Hematopoietic multipotent progenitor cell treated with erythropoietin and hydrocortisone succinate and interleukin-3 and kit ligand, for 6 days (in vitro differentiated cells): ENCODE measurements around the gene MRPL52.
"Not testable (repeated sequence)": the region's sequence is repeated elsewhere in the genome, so short reads cannot be mapped to it uniquely, and the experiment has no call there.

Experiments
- DNase-seq: peaks from one replicate; pipeline ENCODE4 v3.0.0-alpha.2; 2015

The MRPL52 gene

GRCh38 chr14:22812744-22813143 lies 16.9 kb upstream of the MRPL52 start:
- DNase-seq = no peak

- no peak for DNase-seq
Measured at GRCh38 chr14:22813145-22813544, 16.5 kb upstream of the MRPL52 start.

- DNase-seq = no peak
Measured at GRCh38 chr14:22814373-22814772, 15.3 kb upstream of the MRPL52 start.

GRCh38 chr14:22814941-22815713 lies 14.6 kb upstream of the MRPL52 start, which contains the start of gene SLC7A7:
Gene SLC7A7 (minus strand): TSS chr14:22815435. CDS start chr14:22813398, 2,037 bp downstream.
- DNase-seq = no peak

DNA sequence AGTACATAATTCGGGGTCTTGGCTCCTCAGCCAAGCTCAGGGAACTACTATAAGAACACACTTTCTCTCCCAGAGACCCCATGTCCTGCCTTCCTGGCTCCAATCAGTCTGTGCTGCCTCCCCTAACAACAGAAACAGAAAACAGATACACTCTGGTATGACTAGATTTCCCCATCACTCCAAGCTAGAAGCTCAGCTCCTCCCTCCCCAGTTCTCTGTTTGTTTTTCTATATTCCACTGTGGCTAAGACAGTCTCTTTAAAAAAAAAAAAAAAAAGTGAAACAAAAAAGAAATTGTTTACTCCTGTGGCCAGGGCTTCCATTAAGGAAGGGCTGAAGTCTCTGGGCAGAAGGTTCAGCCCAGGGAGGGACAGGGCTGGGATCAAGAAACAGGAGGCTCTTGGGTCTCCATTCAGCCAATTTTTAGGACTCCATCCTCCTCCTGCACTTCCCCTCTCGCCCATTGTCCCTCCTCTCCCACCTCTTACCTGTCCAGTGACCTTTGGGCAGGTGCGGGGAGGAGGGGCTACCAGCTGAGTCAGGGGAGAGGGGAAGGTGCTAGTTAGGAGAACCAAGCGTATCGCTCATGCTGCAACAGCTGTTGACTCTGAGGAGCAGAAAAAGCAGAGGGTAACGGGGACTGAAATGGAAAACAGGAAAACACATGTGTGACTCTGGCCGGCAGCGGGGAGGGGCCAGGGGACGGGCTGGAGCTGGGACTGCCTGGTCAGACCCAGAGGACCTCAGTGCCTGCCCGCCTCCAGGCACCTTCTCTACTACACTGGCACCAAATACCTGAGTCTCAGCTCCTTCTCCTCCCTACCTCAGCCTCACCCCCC lies 10.3 kb upstream of the MRPL52 start:
- no peak for DNase-seq

DNA sequence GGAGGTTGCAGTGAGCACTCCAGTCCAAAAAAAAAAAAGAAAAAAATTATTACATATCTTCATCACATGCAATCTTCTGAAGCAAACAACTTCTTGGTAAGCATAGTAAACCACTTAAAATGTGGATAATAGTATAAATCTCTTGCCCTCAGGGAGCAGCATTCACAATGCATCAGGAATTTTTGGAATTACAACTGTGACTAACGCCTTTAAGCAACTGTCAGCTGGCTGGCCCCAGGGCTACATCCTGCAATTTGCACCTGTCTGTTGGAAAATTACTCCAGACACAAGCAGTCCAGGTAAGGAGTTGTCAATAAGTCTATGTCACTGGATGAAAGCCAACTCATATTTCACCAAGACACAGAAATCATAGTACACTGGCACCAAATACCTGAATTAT lies 9.0 kb upstream of the MRPL52 start:
- DNase-seq = no peak

GRCh38 chr14:22821193-22822015 lies 8.3 kb upstream of the MRPL52 start:
- no peak for DNase-seq

DNA sequence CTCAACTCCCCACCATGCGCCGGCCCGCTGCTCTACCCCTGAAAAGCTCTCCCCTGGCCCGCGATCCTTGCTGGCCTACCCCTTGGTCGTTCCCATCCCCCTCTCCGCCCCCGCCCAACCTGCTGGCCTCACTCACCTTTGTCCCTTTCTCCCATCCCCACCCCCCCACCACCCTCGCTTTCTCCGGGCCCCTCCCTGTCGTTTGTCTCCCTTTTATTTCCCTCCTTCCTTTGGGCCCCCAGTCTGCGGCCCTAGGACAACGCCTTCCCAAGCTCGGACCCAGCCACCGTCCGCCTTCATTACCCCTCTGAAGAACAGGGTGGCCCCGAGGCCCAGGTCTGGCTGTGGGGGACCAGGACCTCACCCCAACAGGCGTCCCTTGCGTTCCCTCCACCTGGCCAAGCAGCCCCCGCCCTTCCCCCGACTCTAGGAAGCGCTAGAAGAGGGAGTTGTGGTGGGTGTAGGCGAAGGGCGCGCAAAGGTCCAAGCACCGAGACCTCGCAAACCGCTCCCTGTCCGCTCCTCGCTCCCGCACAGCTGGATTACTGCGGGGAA lies 7.6 kb upstream of the MRPL52 start:
- DNase-seq = no peak

DNA sequence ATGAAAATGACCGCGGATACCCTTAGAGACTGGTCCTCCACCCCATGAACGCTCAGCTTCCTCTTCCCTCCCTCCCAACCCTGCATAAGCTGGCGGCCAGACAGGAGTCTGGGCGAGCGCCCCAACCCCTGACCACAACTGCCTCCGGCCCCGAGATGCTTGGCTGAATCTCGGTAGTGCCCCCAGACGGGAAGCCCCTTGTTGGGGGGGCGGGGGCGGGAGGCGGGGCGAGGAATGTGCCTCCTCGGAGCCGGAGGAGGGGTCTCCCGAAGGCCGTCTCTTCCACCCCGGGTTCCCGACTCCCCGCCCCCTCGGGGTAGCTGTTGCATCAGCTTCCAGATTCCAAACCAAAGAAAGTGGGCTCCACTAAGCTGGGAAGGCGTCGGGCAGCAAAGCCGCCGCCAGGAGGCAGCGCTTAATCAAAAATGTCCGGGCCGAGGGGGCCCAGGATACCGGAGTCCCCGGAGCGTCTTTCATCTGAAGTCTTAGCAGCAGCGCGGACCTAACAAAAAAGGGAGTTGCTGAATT lies 7.1 kb upstream of the MRPL52 start:
- peak; percentile 88 for DNase-seq

DNA sequence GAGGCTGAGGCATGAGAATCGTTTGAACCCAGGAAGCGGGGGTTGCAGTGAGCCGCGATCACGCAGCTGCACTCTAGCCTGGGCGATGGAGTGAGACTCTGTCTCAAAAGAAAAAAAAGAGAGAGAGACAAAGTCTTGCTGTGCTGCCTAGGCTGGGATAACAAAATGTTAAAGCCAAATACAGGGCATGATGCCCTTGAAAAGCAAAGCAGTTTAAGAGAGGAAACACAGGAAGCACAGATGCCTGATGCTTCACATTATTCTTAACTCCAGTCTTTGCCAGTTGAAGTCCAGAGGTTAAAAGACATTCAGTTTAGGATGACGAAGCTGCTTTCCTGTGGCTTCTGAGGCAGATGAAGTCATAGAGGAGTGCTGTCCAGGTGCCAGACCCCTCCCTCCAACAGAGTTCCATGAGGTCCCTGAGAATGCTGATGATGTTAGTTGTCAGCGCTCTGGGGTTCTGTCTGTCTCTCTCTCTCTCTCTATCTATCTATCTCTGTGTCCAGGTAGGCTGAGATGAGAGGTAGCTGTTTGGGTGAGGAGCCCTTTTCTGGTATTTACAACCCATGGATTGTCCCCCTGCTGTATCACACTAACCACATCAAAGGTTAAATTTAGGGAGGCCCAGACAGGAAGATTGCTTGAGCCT lies 4.9 kb upstream of the MRPL52 start:
- peak; percentile 65 for DNase-seq

- not testable (repeated sequence) for DNase-seq
Measured at GRCh38 chr14:22829076-22829660, 519 bp upstream of the MRPL52 start.

- peak; percentile 26 for DNase-seq
Measured at GRCh38 chr14:22830443-22831010, 840 bp downstream of the MRPL52 start.

GRCh38 chr14:22835505-22835904 lies 5.8 kb downstream of the MRPL52 start:
- no peak for DNase-seq

DNA sequence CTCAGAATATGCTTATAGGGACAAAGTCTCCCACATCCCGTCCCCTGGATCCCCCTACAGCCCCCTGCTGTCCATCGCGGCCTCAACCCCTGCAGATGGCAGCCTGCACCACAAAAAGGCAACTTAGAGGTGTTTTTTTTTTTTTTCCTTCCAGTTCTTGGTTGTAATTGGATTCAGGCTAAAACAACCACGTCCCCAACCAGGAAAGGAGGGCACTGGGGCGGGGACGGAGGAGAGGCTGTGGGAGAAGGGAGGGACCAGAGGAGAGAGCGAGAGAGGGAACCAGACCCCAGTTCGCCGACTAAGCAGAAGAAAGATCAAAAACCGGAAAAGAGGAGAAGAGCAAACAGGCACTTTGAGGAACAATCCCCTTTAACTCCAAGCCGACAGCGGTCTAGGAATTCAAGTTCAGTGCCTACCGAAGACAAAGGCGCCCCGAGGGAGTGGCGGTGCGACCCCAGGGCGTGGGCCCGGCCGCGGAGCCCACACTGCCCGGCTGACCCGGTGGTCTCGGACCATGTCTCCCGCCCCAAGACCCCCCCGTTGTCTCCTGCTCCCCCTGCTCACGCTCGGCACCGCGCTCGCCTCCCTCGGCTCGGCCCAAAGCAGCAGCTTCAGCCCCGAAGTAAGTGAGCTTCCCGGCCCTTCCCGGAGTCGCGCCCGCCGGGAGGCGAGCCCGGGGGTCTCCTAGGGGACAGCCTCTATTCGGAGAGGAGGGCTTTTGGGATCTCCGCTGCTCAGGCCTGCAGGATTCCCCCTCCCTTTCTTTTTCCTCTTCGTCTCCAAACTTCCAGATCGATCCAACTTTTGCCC lies 6.8 kb downstream of the MRPL52 start, which contains the start of gene MMP14:
TSS of gene MMP14 (plus strand) at position 285 of the 813 bp plus-strand sequence. CDS start at position 518, 233 bp downstream.
- DNase-seq = peak; percentile 43

GRCh38 chr14:22837114-22837749 lies 7.5 kb downstream of the MRPL52 start:
- DNase-seq = peak; percentile 75

- peak; percentile 20 for DNase-seq
Measured at GRCh38 chr14:22837750-22838538, 8.3 kb downstream of the MRPL52 start.

DNA sequence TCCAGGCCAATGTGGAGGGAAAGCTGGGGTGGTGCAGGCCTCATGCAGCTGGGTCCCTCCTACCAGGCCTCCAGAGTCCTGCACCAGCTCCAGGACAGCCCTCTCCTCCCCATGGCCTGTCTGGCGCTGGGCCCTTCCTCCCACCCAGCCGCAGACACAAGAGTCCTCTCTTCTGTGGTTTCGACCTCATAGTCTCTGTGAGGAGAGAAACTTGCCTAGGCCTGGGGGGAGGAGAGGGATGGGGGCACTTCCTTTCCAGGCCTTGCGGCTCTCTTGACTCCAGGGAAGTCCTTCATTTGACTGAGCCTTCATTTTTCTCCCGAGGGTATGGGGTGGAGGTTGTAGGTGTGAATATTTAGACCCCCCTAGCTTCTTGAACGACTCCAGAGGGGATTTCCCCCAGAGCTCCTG lies 8.9 kb downstream of the MRPL52 start:
- peak; percentile 57 for DNase-seq

DNA sequence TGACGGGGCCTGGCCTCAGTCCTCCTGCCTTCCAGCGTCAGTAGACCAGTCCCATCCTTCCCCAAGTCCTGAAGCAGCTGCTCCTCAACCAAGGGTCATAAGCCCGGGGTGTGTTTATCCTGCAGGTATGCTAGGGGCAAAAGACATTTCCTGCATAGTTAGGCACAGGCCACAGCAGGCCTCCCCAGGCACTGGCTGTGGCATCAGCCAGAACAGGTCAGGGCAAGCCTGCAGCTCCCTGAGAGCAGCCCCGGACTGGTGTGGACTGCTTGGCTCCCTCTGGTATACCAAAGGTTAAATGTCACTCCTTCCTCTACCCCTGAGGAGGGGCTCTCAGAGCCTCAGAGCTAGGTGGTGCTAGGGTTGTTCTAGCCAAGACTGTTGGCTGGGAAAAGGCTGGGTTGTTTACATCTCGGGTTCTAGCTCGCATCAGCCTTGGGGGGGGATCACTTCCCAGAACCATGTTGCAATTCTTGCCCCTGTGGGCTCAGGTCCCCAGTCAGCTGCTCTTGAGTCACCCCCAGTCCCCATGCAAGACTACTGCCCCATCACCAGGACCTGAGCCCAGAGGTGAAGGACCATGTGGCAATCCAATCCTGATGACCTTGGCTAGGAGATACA lies 9.6 kb downstream of the MRPL52 start:
- DNase-seq = no peak
